Vagina (tissue), 2 donors: ENCODE measurements around the gene DEGS1.

ENCODE experiments used
- POLR2AphosphoS5 ChIP-seq, 2 donors: sonication (generic); formaldehyde crosslinking; IDR thresholded peaks; one replicate each; pipeline ENCODE4 v1.9.0; 2017; ENCODE audit warnings: antibody characterized with exemption in 2 of 2, mild to moderate bottlenecking in 2 of 2, low read depth in 1 of 2; ENCODE audit not compliant: insufficient read depth in 1 of 2
- TF ChIP-seq, protein P1 (sequence below), 3 experiments: fragments of 450-650 bp in 2 of 3; fragments of 200-600 bp in 1 of 3; sonication (generic) in 1 of 3; IDR thresholded peaks; one replicate each; pipeline ENCODE4 v1.5.1; 2017 to 2019; ENCODE audit warnings: antibody characterized with exemption in 3 of 3, mild to moderate bottlenecking in 2 of 3, moderate library complexity in 2 of 3

DNA sequence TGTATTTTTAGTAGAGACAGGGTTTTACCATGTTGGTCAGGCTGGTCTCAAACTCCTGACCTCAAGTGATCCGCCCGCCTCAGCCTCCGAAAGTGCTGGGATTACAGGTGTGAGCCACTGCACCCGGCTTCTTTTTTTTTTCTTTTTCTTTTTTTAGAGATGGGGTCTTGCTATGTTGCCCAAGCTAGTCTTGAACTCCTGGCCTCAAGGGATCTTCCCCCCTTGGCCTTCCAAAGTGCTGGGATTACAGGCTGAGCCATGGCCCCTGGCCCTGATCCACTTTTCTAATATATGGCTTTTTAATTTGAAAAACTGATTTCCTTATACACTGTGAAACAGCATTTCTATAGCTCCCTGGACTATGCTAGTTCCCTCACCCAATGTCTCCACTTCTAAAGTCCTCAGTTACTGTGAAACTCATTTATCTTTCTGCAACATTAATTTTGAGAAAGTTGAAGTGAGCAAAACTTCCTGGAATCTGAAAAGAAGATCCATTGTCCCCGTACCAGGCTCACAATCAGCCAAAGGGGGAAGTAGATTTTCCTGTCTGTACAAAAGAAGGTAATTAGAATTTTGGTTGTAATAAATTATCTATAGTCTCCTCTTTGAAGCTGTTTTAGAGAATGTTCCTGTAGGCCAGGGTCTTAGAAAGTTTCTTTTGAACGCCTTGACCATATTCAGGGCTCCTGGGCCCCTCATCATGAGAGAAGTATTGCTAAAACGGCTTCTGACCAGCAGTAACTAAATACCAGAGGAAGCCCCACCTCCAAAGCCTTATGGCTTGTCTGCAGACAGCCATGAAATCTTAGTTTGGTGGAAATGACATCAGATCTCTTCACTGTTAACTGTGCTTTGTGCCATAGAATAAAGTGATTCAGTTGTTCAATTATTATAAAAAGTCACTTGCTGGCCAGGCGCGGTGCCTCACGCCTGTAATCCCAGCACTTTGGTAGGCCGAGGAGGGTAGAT lies 34.9 kb downstream of the DEGS1 start:
- TF ChIP-seq, protein P1, sequence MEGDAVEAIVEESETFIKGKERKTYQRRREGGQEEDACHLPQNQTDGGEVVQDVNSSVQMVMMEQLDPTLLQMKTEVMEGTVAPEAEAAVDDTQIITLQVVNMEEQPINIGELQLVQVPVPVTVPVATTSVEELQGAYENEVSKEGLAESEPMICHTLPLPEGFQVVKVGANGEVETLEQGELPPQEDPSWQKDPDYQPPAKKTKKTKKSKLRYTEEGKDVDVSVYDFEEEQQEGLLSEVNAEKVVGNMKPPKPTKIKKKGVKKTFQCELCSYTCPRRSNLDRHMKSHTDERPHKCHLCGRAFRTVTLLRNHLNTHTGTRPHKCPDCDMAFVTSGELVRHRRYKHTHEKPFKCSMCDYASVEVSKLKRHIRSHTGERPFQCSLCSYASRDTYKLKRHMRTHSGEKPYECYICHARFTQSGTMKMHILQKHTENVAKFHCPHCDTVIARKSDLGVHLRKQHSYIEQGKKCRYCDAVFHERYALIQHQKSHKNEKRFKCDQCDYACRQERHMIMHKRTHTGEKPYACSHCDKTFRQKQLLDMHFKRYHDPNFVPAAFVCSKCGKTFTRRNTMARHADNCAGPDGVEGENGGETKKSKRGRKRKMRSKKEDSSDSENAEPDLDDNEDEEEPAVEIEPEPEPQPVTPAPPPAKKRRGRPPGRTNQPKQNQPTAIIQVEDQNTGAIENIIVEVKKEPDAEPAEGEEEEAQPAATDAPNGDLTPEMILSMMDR (IDR thresholded peaks at IDR 0.05), result no peak
- no peak for TF ChIP-seq POLR2AphosphoS5 (IDR thresholded peaks at IDR 0.05; ENCODE audit: insufficient read depth in 1 of 2, low read depth in 1 of 2)
